PFSK-1 (cell line): ENCODE measurements around the gene PTPRK.

Source experiments
- FOXP2 ChIP-seq: optimal IDR thresholded peaks from 2 replicates; pipeline ENCODE3; 2011; ENCODE audit warnings: borderline replicate concordance, control low read depth, inconsistent platforms; ENCODE audit not compliant: insufficient read depth; ENCODE audit errors: extremely low read length, extremely low read depth
- POLR2AphosphoS5 ChIP-seq: IDR thresholded peaks from 2 replicates; pipeline ENCODE4 v1.6.1; 2012; ENCODE audit warnings: low read depth, mild to moderate bottlenecking, control low read depth, low read length, moderate library complexity
- REST ChIP-seq, 2 experiments: IDR thresholded peaks; 2 replicates each; pipeline versions ENCODE4 v1.6.1 to v1.8.0; 2011 to 2012; ENCODE audit warnings: low read depth in 2 of 2, low read length in 2 of 2, control low read depth in 1 of 2, inconsistent platforms in 1 of 2, mild to moderate bottlenecking in 1 of 2, moderate library complexity in 1 of 2; ENCODE audit not compliant: insufficient read depth in 1 of 2
- SIN3A ChIP-seq: IDR thresholded peaks from 2 replicates; pipeline ENCODE4 v1.6.1; 2012; ENCODE audit warnings: mild to moderate bottlenecking, low read length, moderate library complexity, borderline replicate concordance; ENCODE audit not compliant: insufficient read depth
- TAF1 ChIP-seq: IDR thresholded peaks from 2 replicates; pipeline ENCODE4 v1.6.1; 2012; ENCODE audit warnings: low read length, control low read depth, borderline replicate concordance; ENCODE audit not compliant: insufficient read depth

- TF ChIP-seq REST (IDR thresholded peaks at IDR 0.05; ENCODE audit: insufficient read depth in 1 of 2, low read depth in 2 of 2, low read length in 2 of 2) (no peak), TAF1 (no peak), POLR2AphosphoS5 (no peak), SIN3A (no peak), FOXP2 (no peak)
Observed at GRCh38 chr6:128532136-128532535, 11.7 kb upstream of the PTPRK start.
